ENCODE measurements around the gene CIDEB. TPM values are rescaled to one million over a fixed set of nuclear protein-coding genes. Genes with fewer than 3 reads are reported as not detected.
A peak's percentile ranks its signal among the peaks of the same experiment; 100 is the strongest.

Gene CIDEB
- total and polyA plus RNA-seq, 2 donors from 2014 or later, result 22.4 to 49.7 TPM

DNA sequence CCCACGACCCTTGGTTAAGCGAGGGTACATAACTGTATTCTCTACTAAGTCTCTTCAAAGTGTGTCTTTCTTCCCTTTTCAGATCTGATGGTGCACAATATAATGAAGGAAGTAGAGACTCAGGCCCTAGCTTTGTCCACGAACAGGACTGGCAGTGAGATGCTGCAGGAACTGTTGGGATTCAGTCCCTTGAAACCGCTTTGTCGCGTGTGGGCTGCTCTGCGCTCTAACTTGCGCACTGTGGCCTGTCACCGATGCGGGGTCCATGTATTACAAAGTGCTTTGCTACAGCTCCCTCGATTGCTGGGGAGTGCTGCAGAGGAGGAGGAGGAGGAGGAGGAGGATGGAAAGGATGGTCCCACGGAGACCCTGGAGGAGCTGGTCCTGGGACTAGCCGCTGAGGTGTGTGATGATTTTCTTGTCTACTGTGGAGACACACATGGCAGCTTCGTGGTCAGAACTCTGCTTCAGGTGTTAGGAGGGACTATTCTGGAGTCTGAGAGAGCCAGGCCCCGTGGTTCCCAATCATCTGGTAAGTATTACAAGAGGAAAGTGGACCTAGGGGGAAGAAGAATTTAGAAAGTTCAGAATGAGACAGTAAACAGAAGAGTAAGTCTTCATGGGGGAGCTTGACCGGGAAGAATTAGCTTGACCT lies 7.3 kb downstream of the CIDEB start:
- peaks cover 0 to 17% (median 8%) of the 10 kb centered on the region in 3 donors for H3K4me1 ChIP-seq (ENCODE audit: control insufficient read depth in 2 of 3, insufficient read depth in 2 of 3, low read depth in 1 of 3, low read length in 3 of 3)
- intact Hi-C loops (cut with DNase I), result loop anchor here (10.0 kb wide), 1 partner anchor 46 kb away; no protein-coding TSS in a partner anchor
- H3K36me3 ChIP-seq (ENCODE audit: control insufficient read depth in 2 of 3, insufficient read depth in 3 of 3, low read length in 3 of 3), result peaks cover 14 to 56% (median 40%) of the 10 kb centered on the region in 3 donors
- no peaks in the 10 kb centered on the region for H3K9me3 ChIP-seq (ENCODE audit: control insufficient read depth in 2 of 3, insufficient read depth in 1 of 3, low read length in 3 of 3)
- no peaks in the 10 kb centered on the region for H3K27me3 ChIP-seq (ENCODE audit: control insufficient read depth, insufficient read depth, low read length)
- DNase-seq (no peak), FAIRE-seq (no peak)
- TF ChIP-seq CTCF (IDR thresholded peaks at IDR 0.05; ENCODE audit: borderline replicate concordance, extremely low read depth, insufficient read depth), result no peak
- H3K27ac ChIP-seq (ENCODE audit: low read depth in 2 of 2, low read length in 2 of 2), result no peak overlapping the region
- H3K9ac ChIP-seq (ENCODE audit: low read length in 3 of 3), result peak overlapping the region; percentile 75 to 86 (median 83)
- H3K4me3 ChIP-seq (ENCODE audit: low read length in 3 of 3), result peak overlapping the region; percentile 71 to 95 (median 92)

DNA sequence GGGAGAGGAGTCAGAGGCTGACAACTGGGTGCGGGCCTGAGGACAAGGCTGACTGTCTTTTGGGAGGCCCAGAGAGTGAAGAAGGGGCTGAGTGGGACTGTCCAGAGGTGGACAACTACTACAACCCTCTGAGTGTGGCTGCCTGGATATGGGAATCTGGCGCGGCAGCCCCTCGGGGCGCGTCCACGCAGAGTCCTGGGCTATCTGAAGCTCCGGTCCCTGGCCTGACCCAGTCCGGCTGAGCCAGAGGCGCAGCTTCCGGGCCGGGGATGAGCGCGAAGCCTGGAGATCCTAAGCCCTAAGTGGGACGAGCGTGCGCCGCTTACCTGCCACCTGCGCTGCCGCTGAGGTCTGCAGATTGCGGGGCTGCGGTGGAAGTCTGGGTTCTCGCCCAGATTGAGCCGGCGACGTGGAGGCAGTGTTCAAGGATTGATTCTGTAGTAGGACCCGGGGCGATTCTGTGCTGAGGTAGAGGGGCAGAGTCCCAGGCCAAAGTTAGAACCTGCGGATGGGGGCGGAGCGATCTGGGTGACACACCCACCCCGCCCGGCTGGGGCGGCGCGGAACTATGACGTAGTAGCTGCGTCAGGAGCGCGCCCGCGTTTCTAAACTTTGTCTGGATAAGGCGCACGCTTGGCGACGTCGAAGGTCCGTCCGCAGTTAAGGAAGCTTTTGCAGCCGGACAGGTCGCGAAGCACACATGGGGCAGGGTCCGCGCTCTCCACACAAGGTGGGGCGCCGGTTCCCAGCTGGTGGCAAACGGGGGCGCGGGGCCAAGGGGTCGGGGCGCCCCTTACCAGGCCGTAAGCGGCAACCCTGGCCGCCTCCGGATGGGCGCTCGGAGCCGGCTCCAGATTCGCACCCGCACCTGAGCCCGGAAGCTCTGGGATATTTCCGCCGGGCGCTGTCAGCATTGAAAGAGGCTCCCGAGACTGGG lies 8.3 kb downstream of the CIDEB start, which contains the start of the genes DHRS1 and NOP9:
DHRS1 (minus strand) TSS at position 526 of the 937 bp plus-strand sequence. CDS start 674 bp downstream, outside the sequence.
NOP9 (plus strand) TSS at position 596 of the 937 bp plus-strand sequence; CDS start at position 701, 105 bp downstream.
- DNase-seq, result peak; percentile 93 to 97 (median 96)
- FAIRE-seq, result no peak
- Histone ChIP-seq H3K36me3 (ENCODE audit: control insufficient read depth in 2 of 3, insufficient read depth in 3 of 3, low read length in 3 of 3) (peaks cover 12 to 48% (median 32%) of the 10 kb centered on the region in 3 donors), H3K9ac (ENCODE audit: low read length in 3 of 3) (peak within 1 kb of the TSS; percentile 75 to 86 (median 83)), H3K27ac (ENCODE audit: low read depth in 2 of 2, low read length in 2 of 2) (peak within 1 kb of the TSS; percentile 76 to 80), H3K27me3 (ENCODE audit: control insufficient read depth, insufficient read depth, low read length) (no peaks in the 10 kb centered on the region), H3K4me3 (ENCODE audit: low read length in 3 of 3) (peak within 1 kb of the TSS; percentile 71 to 95 (median 92)), H3K4me1 (ENCODE audit: control insufficient read depth in 2 of 3, insufficient read depth in 2 of 3, low read depth in 1 of 3, low read length in 3 of 3) (peaks cover 0 to 17% (median 8%) of the 10 kb centered on the region in 3 donors), H3K9me3 (ENCODE audit: control insufficient read depth in 2 of 3, insufficient read depth in 1 of 3, low read length in 3 of 3) (no peaks in the 10 kb centered on the region)
- peak; percentile 17 for TF ChIP-seq CTCF (IDR thresholded peaks at IDR 0.05; ENCODE audit: borderline replicate concordance, extremely low read depth, insufficient read depth)
- intact Hi-C loops (cut with DNase I), result loop anchor here (10.0 kb wide), 1 partner anchor 45 kb away; no protein-coding TSS in a partner anchor

DNA sequence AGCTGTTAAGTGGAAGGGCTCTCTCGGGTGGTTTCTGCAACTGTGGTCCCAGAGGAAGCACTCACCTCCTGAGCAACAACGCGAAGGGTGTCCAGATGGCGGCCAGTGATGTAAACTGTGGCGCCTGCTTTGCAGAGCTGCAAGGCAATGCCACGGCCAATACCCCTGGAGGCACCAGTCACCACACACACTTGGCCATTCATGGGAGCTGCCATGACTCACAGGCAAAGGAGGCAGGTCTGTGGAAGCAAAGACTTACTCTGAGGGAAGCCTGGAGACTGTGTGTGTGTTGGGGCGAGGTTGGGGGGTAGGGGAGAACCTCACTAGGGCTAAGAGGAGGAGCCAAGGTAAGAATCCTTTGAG lies 8.9 kb downstream of the CIDEB start:
- no peak for FAIRE-seq
- Histone ChIP-seq H3K27me3 (ENCODE audit: control insufficient read depth, insufficient read depth, low read length) (no peaks in the 10 kb centered on the region), H3K27ac (ENCODE audit: low read depth in 2 of 2, low read length in 2 of 2) (peak overlapping the region; percentile 76 to 80), H3K9me3 (ENCODE audit: control insufficient read depth in 2 of 3, insufficient read depth in 1 of 3, low read length in 3 of 3) (no peaks in the 10 kb centered on the region), H3K9ac (ENCODE audit: low read length in 3 of 3) (peak overlapping the region; percentile 60 to 86 (median 77)), H3K36me3 (ENCODE audit: control insufficient read depth in 2 of 3, insufficient read depth in 3 of 3, low read length in 3 of 3) (peaks cover 12 to 41% (median 25%) of the 10 kb centered on the region in 3 donors), H3K4me3 (ENCODE audit: low read length in 3 of 3) (peak overlapping the region; percentile 71 to 95 (median 92)), H3K4me1 (ENCODE audit: control insufficient read depth in 2 of 3, insufficient read depth in 2 of 3, low read depth in 1 of 3, low read length in 3 of 3) (peaks cover 0 to 17% (median 8%) of the 10 kb centered on the region in 3 donors)
- intact Hi-C loops (cut with DNase I), result no loop called here
- no peak for TF ChIP-seq CTCF (IDR thresholded peaks at IDR 0.05; ENCODE audit: borderline replicate concordance, extremely low read depth, insufficient read depth)
- no peak for DNase-seq

Measured in kidney (tissue), 14 donors.